Sigmoid colon (tissue), 4 donors: ENCODE results near the gene MAGOHB.

Source experiments
- EP300 ChIP-seq, 4 donors: sonication (generic); formaldehyde crosslinking; IDR thresholded peaks; one replicate each; pipeline ENCODE4 v1.6.1; 2017; ENCODE audit warnings: antibody characterized with exemption in 4 of 4
- POLR2A ChIP-seq, 2 donors: fragments of 450-650 bp; IDR thresholded peaks; one replicate each; pipeline ENCODE4 v1.6.1; 2016; ENCODE audit warnings: antibody characterized with exemption in 2 of 2, mild to moderate bottlenecking in 2 of 2, moderate library complexity in 2 of 2
- POLR2AphosphoS5 ChIP-seq, 4 donors: sonication (generic); formaldehyde crosslinking; IDR thresholded peaks; one replicate each; pipeline ENCODE4 v1.6.1; 2017; ENCODE audit warnings: antibody characterized with exemption in 4 of 4
- TF ChIP-seq, protein P1 (sequence below), 4 experiments: fragments of 450-650 bp in 3 of 4; fragments of 200-600 bp in 1 of 4; IDR thresholded peaks; one replicate each; pipeline ENCODE4 v1.5.1; 2016 to 2019; ENCODE audit warnings: antibody characterized with exemption in 4 of 4, mild to moderate bottlenecking in 3 of 4, moderate library complexity in 2 of 4

DNA sequence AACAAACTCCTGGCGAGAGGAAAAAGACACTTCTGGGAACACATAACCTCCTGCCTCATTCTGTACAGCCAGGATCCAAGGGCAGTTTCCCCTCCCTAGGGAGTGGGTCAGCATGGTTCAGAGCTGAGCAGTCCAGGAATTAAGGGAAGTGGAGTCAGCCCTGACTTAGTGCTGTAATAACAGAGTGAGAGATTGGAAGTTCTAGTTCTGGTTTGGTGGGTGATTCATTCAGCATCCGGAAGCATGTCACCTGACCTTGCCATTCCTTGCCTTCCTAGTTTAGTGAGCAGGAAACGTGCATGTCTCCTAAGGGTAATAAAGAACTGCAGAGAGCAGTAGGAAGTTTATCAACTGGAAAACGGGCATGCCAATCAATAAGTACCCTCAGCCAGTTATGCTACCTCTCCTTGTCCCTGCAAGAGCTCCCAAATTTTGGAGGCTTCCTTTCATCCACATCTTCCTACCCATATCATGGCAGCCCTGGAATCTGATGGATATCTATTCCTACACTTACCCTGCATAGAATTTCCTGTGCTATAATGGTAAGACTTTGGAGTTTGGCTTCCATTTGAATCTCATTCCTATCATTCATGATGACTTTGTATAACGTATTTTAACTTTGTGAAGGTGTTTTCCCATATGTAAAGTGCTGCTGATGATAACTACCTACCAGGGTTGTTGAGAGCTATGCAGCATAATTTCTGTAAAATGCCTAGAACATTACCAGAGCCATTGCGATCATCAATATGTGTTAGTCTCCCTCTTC is 28.5 kb upstream of the MAGOHB start:
- no peak for TF ChIP-seq POLR2A (IDR thresholded peaks at IDR 0.05)
- TF ChIP-seq POLR2AphosphoS5 (IDR thresholded peaks at IDR 0.05): no peak
- TF ChIP-seq, protein P1, sequence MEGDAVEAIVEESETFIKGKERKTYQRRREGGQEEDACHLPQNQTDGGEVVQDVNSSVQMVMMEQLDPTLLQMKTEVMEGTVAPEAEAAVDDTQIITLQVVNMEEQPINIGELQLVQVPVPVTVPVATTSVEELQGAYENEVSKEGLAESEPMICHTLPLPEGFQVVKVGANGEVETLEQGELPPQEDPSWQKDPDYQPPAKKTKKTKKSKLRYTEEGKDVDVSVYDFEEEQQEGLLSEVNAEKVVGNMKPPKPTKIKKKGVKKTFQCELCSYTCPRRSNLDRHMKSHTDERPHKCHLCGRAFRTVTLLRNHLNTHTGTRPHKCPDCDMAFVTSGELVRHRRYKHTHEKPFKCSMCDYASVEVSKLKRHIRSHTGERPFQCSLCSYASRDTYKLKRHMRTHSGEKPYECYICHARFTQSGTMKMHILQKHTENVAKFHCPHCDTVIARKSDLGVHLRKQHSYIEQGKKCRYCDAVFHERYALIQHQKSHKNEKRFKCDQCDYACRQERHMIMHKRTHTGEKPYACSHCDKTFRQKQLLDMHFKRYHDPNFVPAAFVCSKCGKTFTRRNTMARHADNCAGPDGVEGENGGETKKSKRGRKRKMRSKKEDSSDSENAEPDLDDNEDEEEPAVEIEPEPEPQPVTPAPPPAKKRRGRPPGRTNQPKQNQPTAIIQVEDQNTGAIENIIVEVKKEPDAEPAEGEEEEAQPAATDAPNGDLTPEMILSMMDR (IDR thresholded peaks at IDR 0.05): no peak
- no peak for TF ChIP-seq EP300 (IDR thresholded peaks at IDR 0.05)
